Coronary artery (tissue), 2 donors: ENCODE data around the gene ADGRG6.
"Not testable (repeated sequence)": the region's sequence is repeated elsewhere in the genome, so short reads cannot be mapped to it uniquely, and the experiment has no call there.

Experiments used
- DNase-seq: peaks from one replicate; pipeline ENCODE4 v3.0.0-alpha.2; 2017; ENCODE audit warnings: low spot score
- H3K27ac ChIP-seq, 2 donors: fragments of 200-600 bp; sonication (generic); one replicate each; pipeline ENCODE4 v1.5.1; 2016 to 2019
- H3K4me3 ChIP-seq: fragments of 200-600 bp; sonication (generic); 2 replicates; pipeline ENCODE4 v1.5.1; 2016; ENCODE audit warnings: mild to moderate bottlenecking, moderate library complexity
- CTCF ChIP-seq: fragments of 200-600 bp; sonication (generic); IDR thresholded peaks from one replicate; pipeline ENCODE4 v1.5.1; 2019; ENCODE audit warnings: antibody characterized with exemption

The ADGRG6 gene

DNA sequence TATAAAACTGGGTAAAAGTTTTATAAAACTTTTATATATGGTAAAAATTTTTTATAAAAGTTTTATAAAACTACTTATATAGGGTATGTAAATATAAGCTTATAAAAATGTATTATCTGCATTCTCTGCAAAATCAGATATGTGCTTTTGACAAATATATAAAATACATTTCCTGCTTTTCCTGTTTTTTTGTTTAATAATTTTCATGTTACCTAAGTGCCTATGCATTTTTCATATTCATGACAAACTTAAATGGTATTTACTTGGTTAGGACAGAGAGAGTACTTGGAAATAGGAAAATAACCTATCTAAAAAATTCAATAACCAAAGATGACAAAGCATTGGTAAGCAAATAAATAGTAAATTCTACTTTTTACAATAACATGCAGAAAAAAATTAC lies 41.2 kb downstream of the ADGRG6 start:
- no peak for DNase-seq
- no peak for TF ChIP-seq CTCF
- Histone ChIP-seq H3K4me3 (no peak overlapping the region), H3K27ac (no peak overlapping the region)

DNA sequence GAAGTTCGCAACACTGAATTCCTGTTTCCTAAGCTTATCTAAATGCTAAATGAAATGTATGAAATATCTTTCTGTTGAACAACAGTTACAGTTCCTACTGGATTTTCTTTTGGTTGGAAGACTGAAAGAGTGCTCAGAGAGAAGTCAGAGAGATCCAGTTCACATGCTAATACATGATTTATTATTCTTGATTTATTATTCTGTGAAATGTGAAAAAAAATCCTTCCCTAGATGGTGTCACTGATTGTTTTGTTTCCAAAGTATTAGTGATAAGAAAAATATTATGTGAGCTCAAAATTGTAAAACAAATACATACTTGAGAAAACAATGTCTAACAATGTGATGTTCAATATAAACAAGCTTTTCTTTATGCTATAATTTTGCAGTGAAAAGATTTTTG lies 42.1 kb downstream of the ADGRG6 start:
- DNase-seq: no peak
- Histone ChIP-seq H3K27ac (no peak overlapping the region), H3K4me3 (no peak overlapping the region)
- no peak for TF ChIP-seq CTCF

DNA sequence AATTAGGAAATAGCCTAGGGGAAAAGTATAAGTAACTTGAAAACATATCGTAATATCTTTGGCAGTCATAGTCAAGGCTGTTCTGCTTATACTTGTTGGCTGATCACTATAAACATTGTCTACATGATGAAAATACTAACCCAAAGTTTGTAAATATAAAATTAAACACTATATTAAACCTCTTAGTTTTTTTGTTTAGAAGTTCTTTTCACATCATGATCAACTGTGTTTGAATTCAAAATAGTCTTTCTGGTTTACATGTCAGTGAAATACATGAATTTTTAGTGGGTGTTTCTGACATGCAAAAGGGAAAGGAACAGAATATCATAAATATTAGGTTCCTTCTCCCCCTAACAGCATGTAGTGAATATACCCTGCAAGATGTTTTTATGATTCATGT lies 43.5 kb downstream of the ADGRG6 start:
- Histone ChIP-seq H3K4me3 (no peak overlapping the region), H3K27ac (no peak overlapping the region)
- no peak for TF ChIP-seq CTCF
- DNase-seq: no peak

DNA sequence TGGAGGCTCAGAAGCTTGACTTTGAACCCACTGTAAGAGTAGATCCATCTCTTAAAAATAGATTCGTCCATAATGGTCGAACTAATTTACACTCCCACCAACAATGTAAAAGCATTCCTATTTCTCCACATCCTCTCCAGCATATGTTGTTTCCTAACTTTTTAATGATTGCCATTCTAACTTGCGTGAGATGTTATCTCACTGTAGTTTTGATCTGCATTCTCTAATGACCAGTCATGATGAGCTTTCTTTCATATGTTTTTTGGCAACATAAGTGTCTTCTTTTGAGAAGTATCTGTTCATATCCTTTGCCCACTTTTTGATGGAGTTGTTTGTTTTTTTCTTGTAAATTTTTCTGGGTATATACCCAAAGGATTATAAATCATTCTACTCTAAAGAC lies 44.4 kb downstream of the ADGRG6 start:
- H3K4me3 ChIP-seq, H3K27ac ChIP-seq, DNase-seq: not testable (repeated sequence)

GRCh38 chr6:142349215-142349823 lies 47.5 kb downstream of the ADGRG6 start:
- no peak for DNase-seq
- H3K4me3 ChIP-seq: no peak overlapping the region
- TF ChIP-seq CTCF: no peak
- H3K27ac ChIP-seq: no peak overlapping the region

DNA sequence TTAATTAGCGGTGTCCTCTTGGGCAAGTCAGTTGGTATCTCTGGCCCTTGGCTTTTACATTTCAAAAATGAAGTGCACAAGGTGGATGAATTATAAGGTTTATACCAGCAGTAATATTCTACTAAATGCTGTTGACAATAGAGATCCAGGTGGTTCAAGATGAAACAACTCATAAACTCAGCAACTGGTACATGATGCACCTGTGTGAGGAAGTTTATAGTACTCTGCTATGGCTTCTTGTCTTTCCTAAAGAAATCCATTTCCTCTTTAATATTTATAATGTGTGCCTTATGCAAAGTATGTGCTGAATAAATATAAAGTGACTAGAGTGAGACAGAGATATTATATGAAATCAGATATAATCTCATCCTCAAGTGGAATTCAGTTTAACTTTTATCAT lies 48.5 kb downstream of the ADGRG6 start:
- no peak for TF ChIP-seq CTCF
- no peak for DNase-seq

GRCh38 chr6:142353690-142354089 lies 51.9 kb downstream of the ADGRG6 start:
- TF ChIP-seq CTCF: no peak
- no peak overlapping the region for H3K4me3 ChIP-seq
- H3K27ac ChIP-seq: no peak overlapping the region
- no peak for DNase-seq

More for the DNA sequence above, 48.5 kb downstream of the ADGRG6 start:
- no peak overlapping the region for H3K4me3 ChIP-seq
- H3K27ac ChIP-seq: no peak overlapping the region

- DNase-seq: no peak
Measured at GRCh38 chr6:142354650-142355049, 52.8 kb downstream of the ADGRG6 start.

More at GRCh38 chr6:142354650-142355049, 52.8 kb downstream of the ADGRG6 start:
- TF ChIP-seq CTCF: no peak
- Histone ChIP-seq H3K4me3 (no peak overlapping the region), H3K27ac (no peak overlapping the region)
